CD1c-positive myeloid dendritic cell (primary cell): ENCODE data around the gene KIAA1217.

Source experiments
- DNase-seq: peaks from one replicate; pipeline ENCODE4 v3.0.0-alpha.2; 2016; ENCODE audit errors: extremely low spot score

Gene KIAA1217

GRCh38 chr10:24209946-24210491 is 1.1 kb downstream of the KIAA1217 start:
- peak; percentile 7 for DNase-seq

GRCh38 chr10:24210501-24210900 is 1.6 kb downstream of the KIAA1217 start:
- no peak for DNase-seq

- no peak for DNase-seq
Measured at GRCh38 chr10:24213266-24213665, 4.3 kb downstream of the KIAA1217 start.

- DNase-seq, result no peak
Measured at GRCh38 chr10:24213881-24214280, 4.9 kb downstream of the KIAA1217 start.

- no peak for DNase-seq
Measured at GRCh38 chr10:24214762-24215161, 5.8 kb downstream of the KIAA1217 start.

- DNase-seq, result no peak
Measured at GRCh38 chr10:24215196-24215595, 6.3 kb downstream of the KIAA1217 start.

GRCh38 chr10:24215603-24216002 is 6.7 kb downstream of the KIAA1217 start:
- no peak for DNase-seq

GRCh38 chr10:24219963-24220362 is 11.0 kb downstream of the KIAA1217 start:
- DNase-seq, result no peak

- no peak for DNase-seq
Measured at GRCh38 chr10:24223341-24223740, 14.4 kb downstream of the KIAA1217 start.

GRCh38 chr10:24223953-24224352 is 15.0 kb downstream of the KIAA1217 start:
- DNase-seq, result no peak

- DNase-seq, result no peak
Measured at GRCh38 chr10:24228642-24229041, 19.7 kb downstream of the KIAA1217 start.

GRCh38 chr10:24229909-24230308 is 21.0 kb downstream of the KIAA1217 start:
- DNase-seq, result no peak

GRCh38 chr10:24231200-24231599 is 22.3 kb downstream of the KIAA1217 start:
- no peak for DNase-seq

GRCh38 chr10:24234784-24235183 is 25.8 kb downstream of the KIAA1217 start:
- DNase-seq, result no peak

GRCh38 chr10:24235471-24235870 is 26.5 kb downstream of the KIAA1217 start:
- DNase-seq, result no peak

GRCh38 chr10:24237801-24238395 is 29.0 kb downstream of the KIAA1217 start:
- DNase-seq, result no peak

GRCh38 chr10:24238519-24239247 is 29.7 kb downstream of the KIAA1217 start:
- DNase-seq, result no peak

- no peak for DNase-seq
Measured at GRCh38 chr10:24239289-24240040, 30.5 kb downstream of the KIAA1217 start.

GRCh38 chr10:24240041-24240751 is 31.3 kb downstream of the KIAA1217 start:
- DNase-seq, result no peak

GRCh38 chr10:24241536-24242040 is 32.6 kb downstream of the KIAA1217 start:
- no peak for DNase-seq

GRCh38 chr10:24242562-24242961 is 33.6 kb downstream of the KIAA1217 start:
- DNase-seq, result no peak

- no peak for DNase-seq
Measured at GRCh38 chr10:24246365-24246764, 37.4 kb downstream of the KIAA1217 start.
